Endothelial cell of umbilical vein (primary cell): ENCODE data around the gene LRP3. TPM values are rescaled to one million over a fixed set of nuclear protein-coding genes. Genes with fewer than 3 reads are reported as not detected.

Experiments
- BruUV-seq: library from RNA; stranded (reverse); fragments of 400-500 nt; replicated peaks from 2 replicates; lab custom pipeline; 2021; lab: Mats Ljungman, UMichigan
- CTCF ChIA-PET: fragments of 300-600, 350-600 bp; sonication (Branson Sonifier 250); formaldehyde crosslinking; loops from one replicate; lab custom pipeline; 2021; ENCODE audit warnings: antibody characterized with exemption, inconsistent platforms; lab: Charles Lee
- POLR2A ChIA-PET: fragments of 300-600, 350-600 bp; sonication (Branson Sonifier 250); formaldehyde crosslinking; loops from one replicate; lab custom pipeline; 2021; ENCODE audit warnings: antibody characterized with exemption, inconsistent platforms; lab: Charles Lee
- DNase-seq: peaks from one replicate; pipeline ENCODE4 v3.0.0-alpha.2; 2011; ENCODE audit warnings: low read depth, low spot score
- FAIRE-seq: peaks from 2 replicates; lab custom pipeline; 2011; peaks lifted over from hg19 to GRCh38; lab: Jason Lieb, UNC
- H2AFZ ChIP-seq: 2 replicates; pipeline ENCODE4 v1.6.0; 2012; ENCODE audit warnings: low read depth, low read length, control low read depth, inconsistent platforms
- H3K27ac ChIP-seq: 2 replicates; pipeline ENCODE4 v1.5.1; 2011; ENCODE audit warnings: low read depth, mild to moderate bottlenecking, control low read depth, low read length, moderate library complexity; ENCODE audit not compliant: insufficient read depth
- H3K27me3 ChIP-seq, 2 experiments: 2 replicates each; pipeline versions ENCODE4 v1.6.0 to v1.6.1; 2011; ENCODE audit warnings: low read length in 2 of 2, mixed read lengths in 1 of 2; ENCODE audit not compliant: control insufficient read depth in 2 of 2, insufficient read depth in 2 of 2
- H3K36me3 ChIP-seq, 2 experiments: 2 replicates in 1 of 2; 3 replicates in 1 of 2; pipeline ENCODE4 v1.5.1; 2011; ENCODE audit warnings: low read length in 2 of 2, mild to moderate bottlenecking in 1 of 2, moderate library complexity in 1 of 2; ENCODE audit not compliant: control insufficient read depth in 2 of 2, insufficient read depth in 2 of 2; ENCODE audit errors: extremely low read depth in 1 of 2
- H3K4me1 ChIP-seq: 3 replicates; pipeline ENCODE4 v1.5.1; 2011; ENCODE audit warnings: mild to moderate bottlenecking, low read length; ENCODE audit not compliant: control insufficient read depth, insufficient read depth; ENCODE audit errors: extremely low read depth
- H3K4me2 ChIP-seq: 2 replicates; pipeline ENCODE4 v1.6.1; 2011; ENCODE audit warnings: low read length, control low read depth, mixed read lengths; ENCODE audit not compliant: insufficient read depth
- H3K4me3 ChIP-seq, 3 experiments: fragments of 200-600 bp in 1 of 3; sonication (generic), shearing (Covaris generic) in 1 of 3; replicated peaks in 1 of 3; 2 replicates each; pipeline ENCODE4 v1.5.1; 2011 to 2016; ENCODE audit warnings: control low read depth in 3 of 3, low read length in 3 of 3, mild to moderate bottlenecking in 2 of 3, inconsistent platforms in 1 of 3, low read depth in 1 of 3, moderate library complexity in 1 of 3; ENCODE audit not compliant: insufficient read depth in 1 of 3
- H3K79me2 ChIP-seq: 2 replicates; pipeline ENCODE4 v1.6.0; 2012; ENCODE audit warnings: low read length, inconsistent platforms; ENCODE audit not compliant: control insufficient read depth, insufficient read depth
- H3K9ac ChIP-seq: replicated peaks from 2 replicates; pipeline ENCODE3; 2011; ENCODE audit warnings: low read length, control low read depth; ENCODE audit not compliant: insufficient read depth; ENCODE audit errors: extremely low read depth
- H3K9me1 ChIP-seq: replicated peaks from 3 replicates; pipeline ENCODE4 v1.6.0; 2011; ENCODE audit warnings: mild to moderate bottlenecking, low read length; ENCODE audit not compliant: control insufficient read depth, insufficient read depth; ENCODE audit errors: extremely low read depth
- H3K9me3 ChIP-seq: replicated peaks from 2 replicates; pipeline ENCODE4 v1.5.1; 2012; ENCODE audit warnings: low read length, inconsistent platforms; ENCODE audit not compliant: control insufficient read depth, insufficient read depth
- H4K20me1 ChIP-seq: replicated peaks from 2 replicates; pipeline ENCODE3; 2011; ENCODE audit warnings: mild to moderate bottlenecking, low read length; ENCODE audit not compliant: control insufficient read depth, insufficient read depth; ENCODE audit errors: extremely low read depth
- CTCF ChIP-seq, 2 donors: IDR thresholded peaks; 1 replicate in 1 of 2; 2 replicates in 1 of 2; pipeline ENCODE4 v1.5.1; 2011; ENCODE audit warnings: low read length in 2 of 2, mild to moderate bottlenecking in 2 of 2, moderate library complexity in 2 of 2, control low read depth in 1 of 2, inconsistent platforms in 1 of 2, low read depth in 1 of 2; ENCODE audit not compliant: insufficient read depth in 1 of 2; ENCODE audit errors: extremely low read depth in 1 of 2
- EZH2 ChIP-seq: IDR thresholded peaks from 2 replicates; pipeline ENCODE4 v1.6.1; 2012; ENCODE audit warnings: borderline replicate concordance, low read depth, mild to moderate bottlenecking, moderate library complexity, low read length, inconsistent platforms; ENCODE audit not compliant: severe bottlenecking
- FOS ChIP-seq: IDR thresholded peaks from 2 replicates; pipeline ENCODE4 v1.6.1; 2011; ENCODE audit warnings: mild to moderate bottlenecking, low read length, moderate library complexity, borderline replicate concordance; ENCODE audit not compliant: insufficient read depth
- GATA2 ChIP-seq: IDR thresholded peaks from 2 replicates; pipeline ENCODE4 v1.7.0; 2011; ENCODE audit warnings: low read depth, mild to moderate bottlenecking, moderate library complexity, mixed read lengths, low read length; ENCODE audit not compliant: insufficient read length, insufficient read depth
- JUN ChIP-seq: IDR thresholded peaks from 2 replicates; pipeline ENCODE4 v1.6.1; 2011; ENCODE audit warnings: borderline replicate concordance, low read depth; ENCODE audit not compliant: insufficient read length, insufficient read depth
- MYC ChIP-seq: IDR thresholded peaks from one replicate; pipeline ENCODE4 v1.6.1; 2011; ENCODE audit warnings: mild to moderate bottlenecking, low read depth, low read length
- POLR2A ChIP-seq: IDR thresholded peaks from 2 replicates; pipeline ENCODE4 v1.6.1; 2012; ENCODE audit warnings: low read depth, mild to moderate bottlenecking, control low read depth, low read length
- POLR2AphosphoS5 ChIP-seq: IDR thresholded peaks from 2 replicates; pipeline ENCODE4 v1.6.1; 2012; ENCODE audit warnings: low read depth, mild to moderate bottlenecking, control low read depth, low read length, moderate library complexity; ENCODE audit not compliant: insufficient read depth
- dilution Hi-C: fragments of 300-500 bp; cut with MboI; formaldehyde crosslinking; loops from one replicate; pipeline ENCODE4 v1.15.0; 2019; ENCODE audit warnings: low sequenced_read_pairs; ENCODE audit not compliant: extremely low pct_ligation_motif_present
- intact Hi-C: fragments of 100-400 bp; cut with micrococcal nuclease; formaldehyde crosslinking; loops from one replicate; pipeline ENCODE4 v1.10.0; 2022
- polyA plus RNA-seq, 4 experiments: library from polyadenylated mRNA; depleted of rRNA in 3 of 4; stranded (reverse) in 3 of 4; unstranded in 1 of 4; fragments of >200 nt; gene quantifications; 2 replicates each; pipeline versions ENCODE4 v1.2.1 to v1.2.3, GENCODE V29; 2011 to 2012; ENCODE audit warnings: missing spikeins in 1 of 4
- total RNA-seq: library from RNA; stranded (reverse); gene quantifications from 2 replicates; pipeline ENCODE4 v1.2.3, GENCODE V29; 2021
- TF ChIP-seq, protein P1 (sequence below): IDR thresholded peaks from 2 replicates; pipeline ENCODE4 v1.6.1; 2011; ENCODE audit not compliant: insufficient read depth, insufficient read length

Gene LRP3
- total and polyA plus RNA-seq, 2 donors (not counting 3 experiments of a cell fraction or from before 2014, with no cell fraction given): 14.3 to 19.4 TPM

DNA sequence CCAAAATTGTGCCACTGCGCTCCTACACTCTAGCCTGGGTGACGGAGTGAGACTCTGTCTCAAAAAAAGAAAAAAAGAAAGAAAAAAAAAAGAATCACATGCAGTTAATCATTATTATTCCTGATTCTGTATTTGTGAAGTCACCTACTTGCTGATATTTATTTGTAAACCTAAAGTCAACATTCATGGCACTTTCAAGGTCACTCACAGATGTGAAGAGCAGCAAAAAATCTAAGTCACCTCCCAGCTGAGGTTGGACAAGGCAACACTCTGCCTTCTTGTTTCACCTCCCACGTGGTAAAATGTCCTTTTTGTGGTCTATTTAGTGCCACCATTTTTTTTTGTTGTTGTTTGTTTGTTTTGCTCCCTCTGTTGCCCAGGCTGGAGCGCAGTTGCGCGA is 35.8 kb upstream of the LRP3 start:
- intact Hi-C loops (no loop called here), dilution Hi-C loops (no loop called here)
- H3K4me1 ChIP-seq: no peaks in the 10 kb centered on the region
- DNase-seq (no peak), FAIRE-seq (no peak)
- TF ChIP-seq JUN (no peak), MYC (no peak), GATA2 (no peak), FOS (no peak), EZH2 (no peak), CTCF (IDR thresholded peaks at IDR 0.05; ENCODE audit: extremely low read depth in 1 of 2, insufficient read depth in 1 of 2, low read depth in 1 of 2, low read length in 2 of 2) (no peak), POLR2A (no peak), POLR2AphosphoS5 (no peak)
- TF ChIP-seq, protein P1, sequence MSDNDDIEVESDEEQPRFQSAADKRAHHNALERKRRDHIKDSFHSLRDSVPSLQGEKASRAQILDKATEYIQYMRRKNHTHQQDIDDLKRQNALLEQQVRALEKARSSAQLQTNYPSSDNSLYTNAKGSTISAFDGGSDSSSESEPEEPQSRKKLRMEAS: no peak
- H4K20me1 ChIP-seq: no peaks in the 10 kb centered on the region
- no peak overlapping the region for H3K4me3 ChIP-seq
- no peaks in the 10 kb centered on the region for H3K27me3 ChIP-seq
- no peaks in the 10 kb centered on the region for H3K79me2 ChIP-seq
- no peak overlapping the region for H3K27ac ChIP-seq
- no TSS peak for BruUV-seq
- H3K36me3 ChIP-seq: no peaks in the 10 kb centered on the region
- H3K4me2 ChIP-seq: no peak overlapping the region
- no peaks in the 10 kb centered on the region for H3K9me1 ChIP-seq
- no peaks in the 10 kb centered on the region for H3K9me3 ChIP-seq
- H2AFZ ChIP-seq: no peak overlapping the region
- CTCF ChIA-PET: interaction anchor here (1.4 to 4.9 kb wide), 2 partner anchors 19 to 26 kb away, joined by 4 to 39 read pairs; no protein-coding TSS in a partner anchor
- H3K9ac ChIP-seq: no peak overlapping the region
- POLR2A ChIA-PET: no interaction called here
